NB4 (cell line): ENCODE results near the gene ACADVL.

Source experiments
- DNase-seq: peaks from one replicate; pipeline ENCODE4 v3.0.0; 2010; ENCODE audit warnings: low read depth
- H3K4me3 ChIP-seq: one replicate; pipeline ENCODE4 v1.5.1; 2011; ENCODE audit warnings: mild to moderate bottlenecking, low read depth, low read length, moderate library complexity
- CTCF ChIP-seq: IDR thresholded peaks from one replicate; pipeline ENCODE4 v1.5.1; 2012; ENCODE audit warnings: low read depth, low read length
- MAX ChIP-seq: IDR thresholded peaks from 2 replicates; pipeline ENCODE4 v1.6.1; 2011; ENCODE audit warnings: low read depth, low read length
- MYC ChIP-seq: IDR thresholded peaks from 2 replicates; pipeline ENCODE4 v1.6.1; 2011; ENCODE audit warnings: low read depth, low read length
- POLR2A ChIP-seq: IDR thresholded peaks from 2 replicates; pipeline ENCODE4 v1.6.1; 2011; ENCODE audit warnings: mild to moderate bottlenecking; ENCODE audit not compliant: insufficient read length; ENCODE audit errors: extremely low read depth

The ACADVL gene

GRCh38 chr17:7256766-7257456 lies 37.2 kb downstream of the ACADVL start:
- no peak overlapping the region for H3K4me3 ChIP-seq
- TF ChIP-seq MYC (no peak), CTCF (no peak), POLR2A (no peak), MAX (no peak)

GRCh38 chr17:7258731-7259554 lies 39.2 kb downstream of the ACADVL start:
- TF ChIP-seq MYC (0 out of 2 replicates have a peak, but pooled peaks have one; percentile 20), POLR2A (no peak)
- peak; percentile 80 for DNase-seq

More at GRCh38 chr17:7256766-7257456, 37.2 kb downstream of the ACADVL start:
- DNase-seq = no peak

GRCh38 chr17:7259555-7259889 lies 39.8 kb downstream of the ACADVL start:
- DNase-seq = no peak
- TF ChIP-seq CTCF (no peak), POLR2A (no peak), MAX (no peak), MYC (no peak)
- no peak overlapping the region for H3K4me3 ChIP-seq

More at GRCh38 chr17:7258731-7259554, 39.2 kb downstream of the ACADVL start:
- H3K4me3 ChIP-seq = no peak overlapping the region

- no peak for DNase-seq
- TF ChIP-seq POLR2A = no peak
- TF ChIP-seq MYC = no peak
- TF ChIP-seq MAX = no peak
- H3K4me3 ChIP-seq = no peak overlapping the region
Measured at GRCh38 chr17:7260151-7260550, 40.4 kb downstream of the ACADVL start.

GRCh38 chr17:7260651-7261378 lies 41.1 kb downstream of the ACADVL start:
- no peak overlapping the region for H3K4me3 ChIP-seq

More at GRCh38 chr17:7260651-7261378, 41.1 kb downstream of the ACADVL start:
- no peak for DNase-seq
- TF ChIP-seq MYC = no peak
- TF ChIP-seq CTCF = no peak
- no peak for TF ChIP-seq MAX
- no peak for TF ChIP-seq POLR2A
